Measurements from ENCODE around the gene MOGAT2.
"Not testable (repeated sequence)": the region's sequence is repeated elsewhere in the genome, so short reads cannot be mapped to it uniquely, and the experiment has no call there.

Gene MOGAT2

DNA sequence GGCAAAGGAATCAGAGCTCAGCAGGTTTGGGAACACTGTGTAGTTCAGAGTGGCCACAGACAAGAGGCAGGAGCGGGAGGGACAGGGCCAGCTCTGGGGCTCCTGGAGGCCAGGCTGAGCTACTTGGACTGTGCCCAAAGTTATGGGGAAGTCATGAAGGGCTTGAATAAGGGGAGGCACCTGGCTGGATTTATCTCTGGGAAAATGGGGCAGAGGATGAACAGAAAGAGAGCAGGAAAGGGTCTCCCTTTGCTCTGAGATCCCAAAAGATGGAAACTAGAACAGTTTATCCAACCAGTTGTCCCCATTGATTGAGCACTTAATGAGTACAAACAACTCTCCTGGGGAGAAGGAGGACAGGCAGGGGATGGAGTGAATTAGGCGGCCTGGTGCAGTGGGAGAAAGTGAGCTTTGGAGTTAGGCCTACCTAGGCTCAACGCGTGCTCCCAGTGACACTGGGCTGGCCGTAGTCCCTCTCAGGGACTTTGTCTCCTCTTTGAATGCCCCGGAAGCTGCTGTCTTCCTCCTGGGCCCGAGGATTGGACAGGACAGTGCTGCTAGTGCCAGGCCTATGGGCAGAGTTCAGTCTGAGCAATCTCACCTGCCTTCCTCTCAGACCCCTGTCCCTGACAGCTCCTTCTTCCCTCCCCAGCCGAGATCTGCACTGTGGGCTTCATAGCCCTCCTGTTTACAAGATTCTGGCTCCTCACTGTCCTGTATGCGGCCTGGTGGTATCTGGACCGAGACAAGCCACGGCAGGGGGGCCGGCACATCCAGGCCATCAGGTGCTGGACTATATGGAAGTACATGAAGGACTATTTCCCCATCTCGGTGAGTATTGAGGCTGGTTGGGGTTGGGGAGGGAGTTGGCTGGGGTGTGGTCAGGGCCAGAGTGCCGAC, 2.0 kb downstream of the MOGAT2 start:
- no peak for DNase-seq

DNA sequence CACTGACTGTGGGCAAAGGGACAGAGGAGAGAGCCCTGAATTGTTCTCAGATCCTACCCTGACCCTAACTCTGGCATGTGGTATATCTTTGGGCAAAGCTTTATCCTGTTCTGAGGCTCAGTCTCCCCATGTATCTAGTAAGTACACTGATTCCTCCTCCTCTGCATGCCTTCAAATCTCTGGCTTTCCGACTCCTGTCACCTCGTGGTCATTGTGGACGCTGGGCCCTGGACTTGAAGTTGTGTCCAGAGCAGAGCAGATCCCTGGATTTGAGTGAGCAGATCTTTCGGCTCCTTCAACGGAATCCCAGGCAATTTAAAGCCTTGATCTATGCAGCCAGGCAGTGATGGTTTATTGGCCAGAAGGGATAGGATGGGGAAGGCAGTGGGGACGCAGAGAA, 3.0 kb downstream of the MOGAT2 start:
- no peak for DNase-seq

DNA sequence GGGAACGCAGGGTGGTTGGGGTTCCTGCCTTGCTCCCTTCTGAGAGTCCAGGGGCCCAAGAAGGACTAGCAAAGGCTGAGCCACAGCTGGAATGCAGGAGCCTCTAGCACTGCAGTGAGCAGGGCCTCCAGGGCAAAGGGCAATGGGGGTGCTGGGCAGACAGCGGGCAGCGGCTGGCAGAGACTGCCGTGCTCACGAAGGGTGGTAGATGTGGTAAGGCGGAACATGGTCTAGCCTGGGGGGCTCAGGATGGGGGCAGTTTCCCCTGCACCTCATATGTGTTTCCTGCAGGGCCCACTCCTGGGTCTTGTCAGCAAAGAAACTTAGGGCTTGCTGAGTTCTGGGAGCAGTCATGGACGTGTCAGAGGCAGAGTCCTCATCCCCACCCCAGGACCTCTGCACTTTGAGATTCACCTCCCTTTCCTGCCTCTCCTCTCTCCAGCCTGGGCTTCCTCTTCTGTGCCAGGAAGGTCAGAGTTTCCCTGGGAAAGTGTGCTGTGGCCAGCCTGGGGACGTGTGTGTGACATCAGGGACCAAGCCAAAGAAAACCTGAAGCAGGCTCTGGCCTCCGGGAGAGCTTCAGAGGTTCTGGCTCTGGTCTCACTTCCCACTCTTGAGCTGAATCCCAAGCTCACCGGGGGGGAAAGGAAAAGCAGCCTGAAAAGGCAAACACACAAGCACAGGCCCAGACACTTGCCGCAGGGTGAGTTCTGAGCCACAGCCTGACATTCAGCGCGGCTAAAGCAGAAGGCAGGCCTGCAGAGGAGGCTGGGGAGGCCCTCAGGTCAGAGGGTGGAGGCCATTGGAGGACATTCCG, 4.4 kb downstream of the MOGAT2 start:
- no peak for DNase-seq

DNA sequence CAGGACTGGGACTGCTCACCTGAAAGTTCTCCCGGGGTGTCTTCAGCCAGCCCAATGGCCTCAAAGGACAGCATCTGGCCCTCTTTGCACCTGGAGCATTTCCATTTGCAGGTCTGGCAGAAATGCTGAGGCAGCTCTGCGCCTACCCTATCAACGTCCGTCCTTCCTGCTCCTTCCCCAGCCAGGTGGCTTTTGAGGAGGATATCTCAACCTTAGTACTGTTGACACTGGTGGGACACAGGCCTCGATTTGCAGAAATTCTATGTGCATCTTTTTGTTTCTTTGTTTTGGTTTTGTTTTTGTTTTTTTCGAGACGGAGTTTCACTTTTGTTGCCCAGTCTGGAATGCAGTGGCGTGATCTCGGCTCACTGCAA, 5.0 kb downstream of the MOGAT2 start:
- DNase-seq = no peak

DNA sequence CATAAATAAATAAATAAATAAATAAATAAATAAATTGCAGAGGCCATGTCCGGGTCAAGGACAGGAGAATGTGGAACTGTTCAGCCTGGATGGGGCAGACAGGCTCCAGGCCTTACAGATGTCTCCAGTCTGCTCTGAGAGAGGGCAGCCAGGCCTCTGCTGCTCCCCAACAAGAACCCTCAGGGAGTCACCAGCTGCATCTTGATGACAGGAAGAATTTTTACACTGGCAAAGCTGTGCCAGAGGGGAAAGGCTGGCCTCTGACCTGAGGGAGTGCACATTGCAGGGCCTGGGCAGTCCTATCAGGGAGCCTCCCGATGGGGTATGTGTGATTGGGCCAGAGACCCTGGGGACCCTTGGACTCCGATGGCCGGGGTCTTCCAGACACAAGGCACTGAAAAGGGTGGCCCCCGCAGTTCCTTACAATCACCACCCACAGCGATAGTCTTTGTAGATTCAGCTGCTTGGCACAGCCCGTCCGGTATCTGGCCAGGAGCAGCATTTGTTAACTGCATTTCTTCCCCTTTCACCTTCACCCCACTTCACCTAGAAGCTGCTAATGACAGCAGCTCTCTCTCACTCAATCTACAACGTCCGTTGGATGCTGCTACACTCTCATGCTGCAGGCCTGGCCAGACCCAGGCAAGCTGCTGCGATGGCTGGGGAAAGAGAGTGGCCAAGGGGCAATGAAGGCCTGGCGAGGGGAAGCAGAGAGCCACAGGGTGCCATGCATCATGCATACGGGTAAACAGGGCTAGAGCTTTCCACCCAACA, 8.1 kb downstream of the MOGAT2 start:
- no peak for DNase-seq

DNA sequence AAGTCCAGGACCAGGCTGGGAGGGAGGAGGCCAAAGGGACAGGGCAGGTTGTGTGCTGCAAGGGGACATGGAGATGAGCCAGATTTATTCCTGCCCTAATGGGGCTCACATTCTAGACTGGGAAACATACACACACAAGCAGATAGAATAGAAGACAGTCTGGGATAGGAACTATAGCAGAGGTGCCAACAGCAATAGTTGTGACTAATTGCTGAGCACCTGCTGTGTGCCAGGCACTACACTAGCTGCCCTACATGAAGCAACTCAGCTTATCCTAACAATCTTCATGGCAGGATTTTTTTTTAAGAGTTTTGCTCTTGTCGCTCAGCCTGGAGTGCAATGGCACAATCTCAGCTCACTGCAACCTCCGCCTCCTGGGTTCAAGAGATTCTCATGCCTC, 11.4 kb downstream of the MOGAT2 start:
- no peak for DNase-seq

DNA sequence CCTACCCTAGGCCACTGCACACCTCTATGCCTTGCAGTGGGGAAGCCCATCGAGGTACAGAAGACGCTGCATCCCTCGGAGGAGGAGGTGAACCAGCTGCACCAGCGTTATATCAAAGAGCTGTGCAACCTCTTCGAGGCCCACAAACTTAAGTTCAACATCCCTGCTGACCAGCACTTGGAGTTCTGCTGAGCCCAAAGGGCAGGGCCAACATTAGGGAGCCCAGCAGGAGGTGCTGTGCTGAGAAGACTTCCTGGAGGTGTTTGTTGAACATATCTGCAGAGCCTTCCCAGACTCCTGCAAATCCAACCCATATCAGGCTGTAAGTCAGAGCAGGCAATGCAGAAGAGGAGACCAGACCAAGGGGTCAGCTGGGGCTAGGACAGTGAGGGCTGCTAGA, 13.5 kb downstream of the MOGAT2 start:
- no peak for DNase-seq

DNA sequence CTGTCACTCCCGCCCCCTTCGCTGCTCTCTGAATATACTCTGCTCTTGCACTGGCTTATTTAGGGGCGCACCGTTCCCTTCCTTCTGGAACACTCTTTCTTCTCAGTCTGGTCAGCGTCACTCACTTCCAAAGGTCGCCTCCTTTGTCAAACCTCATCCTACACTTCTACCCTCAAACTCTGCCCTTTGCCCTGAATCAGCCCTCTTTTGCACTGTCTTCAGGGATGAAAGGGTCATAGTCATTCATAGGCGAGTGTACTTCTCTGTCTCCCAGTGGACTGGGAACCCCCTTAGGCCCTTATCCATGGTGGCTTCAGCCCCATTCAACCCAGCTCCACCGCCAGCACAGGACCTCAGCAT, 15.4 kb downstream of the MOGAT2 start:
- no peak for DNase-seq

DNA sequence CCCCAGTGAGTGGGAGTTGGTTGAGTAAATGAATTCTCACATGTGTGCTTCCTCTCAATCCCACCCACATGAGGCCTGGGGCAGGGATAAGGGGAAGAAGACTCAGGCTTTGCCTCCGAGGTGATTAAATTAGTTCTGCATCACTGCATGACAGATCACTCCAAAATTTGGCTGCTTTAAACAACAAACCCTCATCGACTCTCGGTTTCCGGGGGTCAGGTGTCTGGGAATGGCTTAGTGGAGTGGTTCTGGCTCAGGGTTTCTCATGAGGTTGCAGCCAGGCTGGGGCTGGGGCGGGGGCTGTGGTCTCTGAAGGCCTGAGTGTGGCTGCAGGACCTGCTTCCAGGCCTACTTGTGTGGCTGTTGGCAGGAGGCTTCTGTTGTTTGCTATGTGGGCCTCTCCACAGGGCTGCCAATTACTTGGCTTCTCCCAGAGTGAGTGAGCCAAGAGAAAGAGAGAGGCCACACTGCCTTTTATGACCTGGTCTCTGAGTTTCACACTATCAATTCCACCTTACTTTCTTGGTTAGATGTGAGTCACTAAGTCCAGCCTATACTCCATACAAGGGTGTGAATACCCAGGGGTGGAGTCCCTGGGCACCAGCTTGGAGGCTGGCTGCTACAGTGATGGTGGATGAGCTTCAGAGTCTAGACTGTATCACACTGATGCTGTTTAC, 15.9 kb downstream of the MOGAT2 start:
- no peak for DNase-seq

DNA sequence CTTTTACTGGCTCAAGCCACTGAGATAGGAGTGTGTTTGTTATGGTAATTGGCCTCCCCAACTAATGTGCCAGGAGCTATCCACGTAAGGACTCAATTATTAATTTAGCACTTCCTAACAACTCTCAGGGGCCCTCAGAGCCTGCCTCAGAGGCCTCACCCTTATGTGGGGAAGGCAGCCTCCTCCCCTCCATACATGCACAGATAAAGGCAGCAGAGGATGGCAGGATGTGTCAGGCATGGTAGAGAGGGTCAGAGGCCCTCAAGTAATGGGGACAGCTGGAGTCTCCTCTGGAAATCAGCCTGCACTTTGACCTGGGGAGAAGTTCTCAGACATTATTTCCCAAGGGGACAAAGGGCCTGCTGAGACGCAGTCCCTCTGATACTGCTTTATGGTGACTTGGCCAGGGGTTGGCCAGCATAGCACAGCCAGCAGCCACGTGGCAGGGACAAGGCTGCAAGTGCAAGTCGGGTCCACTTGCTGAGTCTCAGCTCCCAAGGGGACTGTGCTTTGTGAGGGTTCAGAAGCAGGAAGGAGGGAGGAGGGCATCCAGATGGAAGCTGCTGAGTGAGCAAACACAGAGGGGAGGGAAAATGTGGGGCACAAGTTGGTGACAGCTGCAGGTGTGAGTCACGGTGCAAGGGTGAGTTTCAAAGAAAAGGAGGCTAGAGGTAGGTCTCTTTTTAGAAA, 17.0 kb downstream of the MOGAT2 start:
- no peak for DNase-seq

DNA sequence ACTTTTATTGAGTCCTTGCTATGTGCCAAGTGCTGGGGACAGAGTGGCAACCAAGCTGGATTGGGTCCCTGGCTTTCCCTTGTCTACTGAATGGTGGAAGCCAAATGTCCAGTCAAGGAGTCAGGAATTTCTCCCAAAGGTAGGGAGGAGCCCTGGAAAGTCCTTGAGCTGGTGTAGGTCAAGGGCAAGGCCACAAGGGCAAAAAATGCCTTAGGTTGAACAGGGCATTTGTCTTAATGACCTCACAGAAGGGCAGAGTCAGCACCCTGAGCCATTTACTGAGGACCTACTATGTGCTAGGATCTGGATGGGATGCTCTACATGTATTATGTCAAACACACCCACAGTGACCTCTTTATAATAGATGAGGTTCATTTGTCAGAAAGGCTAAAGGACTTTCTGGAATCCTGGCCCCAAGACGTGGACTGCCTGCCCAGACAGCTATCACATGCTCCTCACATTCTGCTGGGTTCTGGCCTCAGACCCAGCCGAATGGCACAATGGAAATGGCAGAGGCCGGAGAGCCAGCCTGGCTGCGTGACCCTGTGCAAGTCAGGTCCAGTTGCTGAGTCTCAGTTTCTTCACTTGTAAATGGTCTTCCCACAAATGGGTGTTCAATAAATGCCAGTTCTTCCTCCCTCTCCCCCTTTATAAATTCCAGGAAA, 17.7 kb downstream of the MOGAT2 start:
- no peak for DNase-seq

DNA sequence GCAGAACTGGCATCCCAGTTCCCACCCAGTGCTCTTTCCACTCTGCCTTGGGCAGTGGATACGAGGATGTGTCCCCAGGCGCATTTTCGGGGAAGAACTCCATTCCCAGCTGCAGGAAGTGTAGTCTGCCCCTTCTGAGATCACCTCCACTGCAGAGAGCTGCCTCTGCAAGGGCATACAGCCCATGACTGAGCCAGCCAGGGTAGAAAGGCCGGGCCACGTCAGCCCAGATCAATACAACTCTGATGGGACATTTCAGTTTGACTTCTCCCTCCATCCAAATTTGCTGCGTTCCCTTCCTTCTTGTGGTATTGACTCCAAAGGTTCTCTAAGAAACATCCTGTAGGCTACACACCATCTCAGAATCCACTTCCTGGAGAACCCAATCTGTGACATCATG, 19.7 kb downstream of the MOGAT2 start:
- DNase-seq = no peak

DNA sequence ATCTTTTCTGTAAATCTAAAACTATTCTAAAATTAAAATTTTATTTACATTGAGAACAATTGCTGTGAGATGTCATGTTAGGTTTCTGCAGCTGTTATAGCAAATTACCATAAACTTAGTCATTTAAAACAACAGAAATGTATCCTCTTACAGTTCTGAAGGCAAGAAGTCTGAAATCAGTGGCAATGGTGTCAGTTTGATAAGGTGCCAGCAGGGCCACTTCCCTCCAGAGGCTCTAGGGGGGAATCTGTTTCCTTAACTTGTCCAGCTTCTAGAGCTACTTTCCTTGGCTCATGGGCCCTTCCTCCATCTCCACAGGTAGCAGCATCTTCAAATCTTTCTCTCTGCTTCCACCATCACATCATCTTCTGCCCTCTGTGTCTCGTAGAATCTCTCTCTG, 23.0 kb downstream of the MOGAT2 start:
- no peak for DNase-seq

DNA sequence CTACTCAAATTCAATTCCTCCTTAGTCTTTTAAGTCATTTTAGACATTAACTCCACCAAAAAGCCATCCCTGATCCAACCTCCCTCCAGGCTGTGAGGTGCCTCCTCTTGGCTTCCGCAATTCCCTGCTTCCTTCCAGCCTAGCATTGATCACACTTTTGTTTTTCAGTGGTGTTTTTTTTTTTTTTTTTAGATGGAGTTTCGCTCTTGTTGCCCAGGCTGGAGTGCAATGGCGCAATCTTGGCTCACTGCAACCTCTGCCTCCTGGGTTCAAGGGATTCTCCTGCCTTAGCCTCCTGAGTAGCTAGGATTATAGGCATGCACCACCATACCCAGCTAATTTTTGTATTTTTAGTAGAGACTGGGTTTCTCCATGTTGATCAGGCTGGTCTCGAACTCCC, 25.5 kb downstream of the MOGAT2 start:
- not testable (repeated sequence) for DNase-seq

DNA sequence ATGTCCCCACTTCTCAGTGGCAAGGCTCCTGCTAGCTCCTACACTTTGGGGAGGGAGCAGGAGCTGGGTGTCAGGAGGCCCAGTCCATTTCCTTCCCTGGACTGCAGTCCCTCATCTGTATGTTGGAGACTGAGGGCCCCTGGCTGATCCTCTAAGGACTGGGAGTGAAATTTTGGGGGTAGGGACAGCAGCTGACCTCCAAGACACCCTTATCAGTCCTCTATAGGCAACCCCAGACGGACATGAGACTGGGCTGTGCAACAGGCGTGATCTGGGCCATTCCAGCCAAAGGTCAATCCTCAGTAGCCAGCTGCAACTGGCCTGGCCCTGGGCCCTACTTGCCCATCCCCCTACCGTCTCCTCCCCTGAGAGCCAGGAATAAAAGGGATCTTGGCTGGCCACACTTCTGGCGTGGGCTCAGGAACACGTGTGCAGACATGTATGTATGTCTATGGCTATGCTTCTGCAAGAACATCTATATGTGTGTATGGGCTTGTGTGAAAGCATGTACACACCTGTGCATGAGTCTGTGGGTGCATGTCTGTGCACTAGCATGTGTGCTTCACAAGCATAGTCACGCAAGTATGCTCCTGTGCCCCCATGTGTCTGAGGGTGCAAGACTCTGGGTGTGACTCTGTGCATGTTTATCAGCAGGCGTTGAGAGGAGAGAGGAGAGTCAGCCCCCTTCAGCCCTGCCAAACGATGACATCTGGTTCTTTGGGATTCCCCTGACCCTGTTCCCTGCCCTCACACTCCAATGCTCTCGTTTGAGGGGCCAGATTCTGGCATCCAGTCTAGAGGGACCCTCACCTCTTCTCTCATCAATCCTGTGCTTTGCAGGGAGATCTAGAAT, 26.3 kb downstream of the MOGAT2 start:
- DNase-seq = no peak

DNA sequence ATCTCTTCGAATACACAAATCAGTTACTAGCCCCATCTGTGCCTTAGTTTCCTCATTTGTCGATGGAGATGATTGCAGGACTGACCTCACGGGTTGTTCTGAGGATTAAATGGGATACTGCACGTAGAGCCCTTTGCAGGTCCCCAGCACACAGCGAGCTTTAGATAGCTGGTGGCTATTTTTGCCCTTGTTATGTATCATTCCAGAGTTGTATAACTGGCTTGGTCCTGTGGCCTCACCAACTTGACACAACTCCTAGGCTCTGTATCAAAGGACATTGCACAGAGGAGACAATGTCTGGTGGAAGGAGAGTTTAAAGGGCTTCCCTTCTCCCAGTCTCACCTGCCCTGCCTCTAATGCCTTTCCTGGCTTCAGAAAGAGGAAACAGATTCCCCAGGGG, 28.2 kb downstream of the MOGAT2 start:
- no peak for DNase-seq

DNA sequence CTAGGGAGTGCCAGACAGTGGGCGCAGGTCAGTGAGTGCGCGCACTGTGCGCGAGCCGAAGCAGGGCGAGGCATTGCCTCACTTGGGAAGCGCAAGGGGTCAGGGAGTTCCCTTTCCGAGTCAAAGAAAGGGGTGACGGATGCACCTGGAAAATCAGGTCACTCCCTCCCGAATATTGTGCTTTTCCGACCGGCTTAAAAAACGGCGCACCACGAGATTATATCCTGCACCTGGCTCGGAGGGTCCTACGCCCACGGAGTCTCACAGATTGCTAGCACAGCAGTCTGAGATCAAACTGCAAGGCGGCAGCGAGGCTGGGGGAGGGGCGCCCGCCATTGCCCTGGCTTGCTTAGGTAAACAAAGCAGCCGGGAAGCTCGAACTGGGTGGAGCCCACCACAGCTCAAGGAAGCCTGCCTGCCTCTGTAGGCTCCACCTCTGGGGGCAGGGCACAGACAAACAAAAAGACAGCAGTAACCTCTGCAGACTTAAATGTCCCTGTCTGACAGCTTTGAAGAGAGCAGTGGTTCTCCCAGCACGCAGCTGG, 31.2 kb downstream of the MOGAT2 start:
- not testable (repeated sequence) for DNase-seq

DNA sequence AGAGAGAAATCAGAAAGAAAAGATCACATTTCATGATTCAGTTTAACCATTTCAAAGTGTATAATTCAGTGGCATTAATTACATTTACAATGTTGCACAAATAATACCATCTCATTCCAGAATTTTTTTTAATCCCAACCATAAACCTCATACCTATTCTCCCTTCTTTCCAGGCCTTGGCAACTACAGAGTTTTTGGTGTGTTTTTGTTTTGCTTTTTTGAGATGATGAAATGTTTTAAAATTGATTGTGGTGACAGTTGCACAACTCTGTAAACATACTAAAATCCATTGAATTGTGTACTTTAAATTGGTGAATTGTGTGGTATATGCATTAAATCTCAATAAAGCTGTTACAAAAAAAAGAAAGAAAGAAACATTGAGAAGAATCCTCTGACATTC, 37.3 kb downstream of the MOGAT2 start:
- not testable (repeated sequence) for DNase-seq

DNA sequence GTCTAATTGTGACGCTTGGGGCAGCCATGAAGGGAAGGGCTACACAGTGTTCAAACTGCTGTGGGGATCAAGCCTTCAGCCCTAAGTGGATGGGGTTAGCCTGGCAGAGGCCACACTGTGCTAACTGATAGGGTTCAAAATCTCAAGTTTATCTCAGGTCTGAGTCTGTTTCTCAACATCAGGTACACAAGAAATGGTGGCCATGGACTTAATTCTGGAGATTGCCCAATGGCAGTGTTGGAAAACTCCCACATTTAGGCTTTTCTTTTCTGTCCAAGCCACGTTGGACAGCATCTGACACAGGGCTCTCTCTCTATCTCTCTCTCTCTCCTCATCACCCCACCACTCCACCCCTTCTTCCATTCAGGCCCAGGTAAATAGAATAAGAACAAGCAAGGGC, 40.0 kb downstream of the MOGAT2 start:
- no peak for DNase-seq

DNA sequence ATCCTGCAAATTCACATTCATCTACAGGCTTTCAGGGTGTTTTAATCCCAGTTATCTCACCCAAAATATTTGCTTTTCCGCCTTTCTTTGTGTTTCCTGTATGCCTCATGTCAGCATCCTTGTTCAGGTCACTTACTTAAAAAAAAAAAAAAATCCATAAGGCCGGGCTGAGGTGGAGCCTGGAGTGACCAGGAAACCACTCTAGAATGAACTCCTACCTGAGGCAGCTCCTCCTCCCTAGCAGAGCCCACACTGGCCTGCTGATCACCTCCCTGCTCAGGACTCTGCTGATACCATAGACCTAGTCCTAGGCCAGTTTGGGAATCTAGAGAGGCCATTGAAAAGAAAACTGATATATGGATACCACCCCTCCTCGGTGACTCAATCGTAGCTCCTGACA, 42.2 kb downstream of the MOGAT2 start:
- DNase-seq = no peak
